GM19193 (cell line): ENCODE results near the gene DMPK.

ENCODE experiments used
- POLR2A ChIP-seq: IDR thresholded peaks from 4 replicates; pipeline ENCODE4 v1.6.1; 2011; ENCODE audit not compliant: insufficient read depth, insufficient read length; ENCODE audit errors: extremely low read depth

Gene DMPK

GRCh38 chr19:45819769-45820168 lies 37.5 kb upstream of the DMPK start:
- TF ChIP-seq POLR2A: no peak

GRCh38 chr19:45817725-45818301 lies 35.5 kb upstream of the DMPK start:
- no peak for TF ChIP-seq POLR2A

GRCh38 chr19:45817010-45817724 lies 34.9 kb upstream of the DMPK start:
- TF ChIP-seq POLR2A: peak; percentile 11

GRCh38 chr19:45816236-45817009 lies 34.1 kb upstream of the DMPK start:
- TF ChIP-seq POLR2A: peak; percentile 27

GRCh38 chr19:45815481-45816216 lies 33.4 kb upstream of the DMPK start:
- no peak for TF ChIP-seq POLR2A

- TF ChIP-seq POLR2A: no peak
These were observed 32.7 kb upstream of the DMPK start, which contains the start of gene RSPH6A for GRCh38 chr19:45814851-45815480. TSS of gene RSPH6A (minus strand) at chr19:45815308. CDS start at chr19:45815176, 132 bp downstream.

- no peak for TF ChIP-seq POLR2A
These were observed 32.0 kb upstream of the DMPK start for GRCh38 chr19:45814166-45814780.

GRCh38 chr19:45812297-45812696 lies 30.0 kb upstream of the DMPK start:
- TF ChIP-seq POLR2A: no peak

GRCh38 chr19:45809643-45810159 lies 27.4 kb upstream of the DMPK start:
- TF ChIP-seq POLR2A: no peak

GRCh38 chr19:45805719-45806118 lies 23.4 kb upstream of the DMPK start:
- TF ChIP-seq POLR2A: no peak

GRCh38 chr19:45804959-45805230 lies 22.6 kb upstream of the DMPK start:
- TF ChIP-seq POLR2A: no peak

- no peak for TF ChIP-seq POLR2A
These were observed 22.1 kb upstream of the DMPK start for GRCh38 chr19:45804140-45804958.

GRCh38 chr19:45801603-45802175 lies 19.4 kb upstream of the DMPK start:
- TF ChIP-seq POLR2A: no peak
